WTC11 (cell line): ENCODE data around the gene HBD. TPM values are rescaled to one million over a fixed set of nuclear protein-coding genes. Genes with fewer than 3 reads are reported as not detected.
"Not testable (repeated sequence)": the region's sequence is repeated elsewhere in the genome, so short reads cannot be mapped to it uniquely, and the experiment has no call there.

Experiments used
- ATAC-seq: fragments of 200-7000 bp; cut with Tn5 transposase; 2 replicates; pipeline ENCODE4 v1.10.0; 2021; ENCODE audit warnings: mild to moderate bottlenecking, moderate library complexity
- CTCF ChIA-PET: fragments of 300-600 bp; sonication (Branson Sonifier 250); formaldehyde crosslinking; loops from one replicate; lab custom pipeline; 2021; ENCODE audit warnings: antibody characterized with exemption; lab: Charles Lee
- POLR2A ChIA-PET: fragments of 350-600 bp; sonication (Branson Sonifier 250); formaldehyde crosslinking; loops from one replicate; lab custom pipeline; 2021; ENCODE audit warnings: antibody characterized with exemption; lab: Charles Lee
- DNase-seq: peaks from one replicate; pipeline ENCODE4 v3.0.0; 2021; ENCODE audit warnings: low spot score
- H3K27ac Mint-ChIP-seq: 2 replicates; pipeline ENCODE4 v1.8.0; 2021; ENCODE audit warnings: mixed read lengths
- H3K27me3 Mint-ChIP-seq: 2 replicates; pipeline ENCODE4 v1.8.0; 2021; ENCODE audit warnings: low read depth, mild to moderate bottlenecking, moderate library complexity, mixed read lengths
- H3K36me3 Mint-ChIP-seq: 2 replicates; pipeline ENCODE4 v1.8.0; 2021; ENCODE audit warnings: mixed read lengths
- H3K4me1 Mint-ChIP-seq: 2 replicates; pipeline ENCODE4 v1.8.0; 2022; ENCODE audit warnings: mixed read lengths
- H3K4me3 Mint-ChIP-seq: 2 replicates; pipeline ENCODE4 v1.8.0; 2021; ENCODE audit warnings: mild to moderate bottlenecking, moderate library complexity, mixed read lengths
- H3K9me3 Mint-ChIP-seq: 2 replicates; pipeline ENCODE4 v1.8.0; 2021; ENCODE audit warnings: mixed read lengths
- ATF1 ChIP-seq: sonication (generic); formaldehyde crosslinking; IDR thresholded peaks from 2 replicates; pipeline ENCODE4 v1.8.1; 2023; ENCODE audit warnings: mild to moderate bottlenecking, moderate library complexity, missing genetic modification reagents
- ATF2 ChIP-seq: sonication (generic); formaldehyde crosslinking; IDR thresholded peaks from 2 replicates; pipeline ENCODE4 v1.8.1; 2022; ENCODE audit warnings: low read depth, missing genetic modification reagents, borderline replicate concordance
- E2F4 ChIP-seq: sonication (generic); formaldehyde crosslinking; IDR thresholded peaks from 2 replicates; pipeline ENCODE4 v1.8.1; 2022; ENCODE audit warnings: low read depth, mild to moderate bottlenecking, moderate library complexity, missing genetic modification reagents, borderline replicate concordance
- E2F5 ChIP-seq: sonication (generic); formaldehyde crosslinking; IDR thresholded peaks from 2 replicates; pipeline ENCODE4 v1.8.1; 2022; ENCODE audit warnings: mild to moderate bottlenecking, moderate library complexity, missing genetic modification reagents
- ELF4 ChIP-seq: sonication (generic); formaldehyde crosslinking; IDR thresholded peaks from 2 replicates; pipeline ENCODE4 v1.8.1; 2022; ENCODE audit warnings: low read depth, mild to moderate bottlenecking, moderate library complexity, missing genetic modification reagents
- EMX1 ChIP-seq: fragments of 250-450 bp; sonication (Bioruptor Pico); IDR thresholded peaks from 2 replicates; pipeline ENCODE4 v1.8.0; 2021; ENCODE audit warnings: mild to moderate bottlenecking
- ETV6 ChIP-seq: sonication (generic); formaldehyde crosslinking; IDR thresholded peaks from 2 replicates; pipeline ENCODE4 v1.8.1; 2022; ENCODE audit warnings: mild to moderate bottlenecking, missing genetic modification reagents
- HMGXB4 ChIP-seq: sonication (generic); formaldehyde crosslinking; IDR thresholded peaks from 2 replicates; pipeline ENCODE4 v1.8.1; 2023; ENCODE audit warnings: mild to moderate bottlenecking, moderate library complexity, missing genetic modification reagents
- IRF2 ChIP-seq: sonication (generic); formaldehyde crosslinking; IDR thresholded peaks from 2 replicates; pipeline ENCODE4 v1.8.0; 2022; ENCODE audit warnings: low read depth, missing genetic modification reagents, borderline replicate concordance
- KAT7 ChIP-seq: sonication (generic); formaldehyde crosslinking; IDR thresholded peaks from 2 replicates; pipeline ENCODE4 v1.8.1; 2023; ENCODE audit warnings: missing genetic modification reagents, mild to moderate bottlenecking, borderline replicate concordance
- MXD4 ChIP-seq: fragments of 250-450 bp; sonication (Bioruptor Pico); IDR thresholded peaks from 2 replicates; pipeline ENCODE4 v1.8.0; 2021; ENCODE audit warnings: mild to moderate bottlenecking, moderate library complexity, borderline replicate concordance
- NR2C2 ChIP-seq: sonication (generic); formaldehyde crosslinking; IDR thresholded peaks from 2 replicates; pipeline ENCODE4 v1.8.0; 2022; ENCODE audit warnings: mild to moderate bottlenecking, missing genetic modification reagents
- OVOL2 ChIP-seq: fragments of 250-450 bp; sonication (Bioruptor Pico); IDR thresholded peaks from 2 replicates; pipeline ENCODE4 v1.9.0; 2021; ENCODE audit warnings: mild to moderate bottlenecking, borderline replicate concordance
- SMAD3 ChIP-seq: sonication (generic); formaldehyde crosslinking; IDR thresholded peaks from 2 replicates; pipeline ENCODE4 v1.8.0; 2022; ENCODE audit warnings: missing genetic modification reagents, mild to moderate bottlenecking, borderline replicate concordance
- TEAD4 ChIP-seq: sonication (generic); formaldehyde crosslinking; IDR thresholded peaks from 2 replicates; pipeline ENCODE4 v1.8.0; 2022; ENCODE audit warnings: mild to moderate bottlenecking, missing genetic modification reagents
- TP53 ChIP-seq: sonication (generic); formaldehyde crosslinking; IDR thresholded peaks from 2 replicates; pipeline ENCODE4 v1.8.1; 2023; ENCODE audit warnings: mild to moderate bottlenecking, missing genetic modification reagents
- ZBTB21 ChIP-seq: sonication (generic); formaldehyde crosslinking; IDR thresholded peaks from 2 replicates; pipeline ENCODE4 v1.8.1; 2023; ENCODE audit warnings: mild to moderate bottlenecking, missing genetic modification reagents, borderline replicate concordance
- ZNF232 ChIP-seq: sonication (generic); formaldehyde crosslinking; IDR thresholded peaks from 2 replicates; pipeline ENCODE4 v1.8.0; 2022; ENCODE audit warnings: mild to moderate bottlenecking, missing genetic modification reagents
- ZNF317 ChIP-seq: sonication (generic); formaldehyde crosslinking; IDR thresholded peaks from 2 replicates; pipeline ENCODE4 v1.8.1; 2023; ENCODE audit warnings: low read depth, mild to moderate bottlenecking, moderate library complexity, missing genetic modification reagents, borderline replicate concordance
- ZNF396 ChIP-seq: fragments of 250-450 bp; sonication (Bioruptor Pico); IDR thresholded peaks from 2 replicates; pipeline ENCODE4 v1.8.0; 2021; ENCODE audit warnings: mild to moderate bottlenecking, moderate library complexity, borderline replicate concordance
- ZNF423 ChIP-seq: fragments of 250-450 bp; sonication (Bioruptor Pico); IDR thresholded peaks from 2 replicates; pipeline ENCODE4 v2.1.2; 2022; ENCODE audit warnings: mild to moderate bottlenecking, moderate library complexity
- ZNF512 ChIP-seq: sonication (generic); formaldehyde crosslinking; IDR thresholded peaks from 2 replicates; pipeline ENCODE4 v1.8.1; 2022; ENCODE audit warnings: missing genetic modification reagents, borderline replicate concordance
- total RNA-seq: library from RNA; stranded (reverse); gene quantifications from 3 replicates; pipeline ENCODE4 v1.2.3, GENCODE V29; 2021

Gene HBD
- total RNA-seq, 1 experiment from 2014 or later = not detected

- H3K27me3 Mint-ChIP-seq, POLR2A ChIA-PET, H3K9me3 Mint-ChIP-seq, H3K36me3 Mint-ChIP-seq, H3K27ac Mint-ChIP-seq, CTCF ChIA-PET, H3K4me1 Mint-ChIP-seq, DNase-seq, ATAC-seq, H3K4me3 Mint-ChIP-seq: not testable (repeated sequence)
Observed at GRCh38 chr11:5248498-5248897, 14.2 kb upstream of the HBD start.

- DNase-seq (no peak), ATAC-seq (no peak)
- Mint-ChIP-seq H3K27ac (no peak overlapping the region), H3K36me3 (no peaks in the 10 kb centered on the region), H3K27me3 (no peaks in the 10 kb centered on the region; the same call in 1 of the 2 replicates), H3K4me1 (no peaks in the 10 kb centered on the region), H3K4me3 (no peak overlapping the region), H3K9me3 (no peaks in the 10 kb centered on the region)
- POLR2A ChIA-PET = no interaction called here
- TF ChIP-seq ZNF396 (CRISPR knock-in tag) = no peak
- no peak for TF ChIP-seq EMX1 (CRISPR knock-in tag)
- TF ChIP-seq ZNF512 (CRISPR knock-in tag) = no peak
- TF ChIP-seq TP53 = no peak
- TF ChIP-seq SMAD3 (CRISPR knock-in tag) = no peak
- TF ChIP-seq E2F4 (CRISPR knock-in tag) = no peak
- TF ChIP-seq E2F5 (CRISPR knock-in tag) = no peak
- no peak for TF ChIP-seq KAT7 (CRISPR knock-in tag)
- TF ChIP-seq ATF1 (CRISPR knock-in tag) = no peak
- no peak for TF ChIP-seq ZNF423 (CRISPR knock-in tag)
- CTCF ChIA-PET = no interaction called here
Observed at GRCh38 chr11:5247472-5248192, 13.3 kb upstream of the HBD start.

- POLR2A ChIA-PET = no interaction called here
- TF ChIP-seq ZBTB21 = no peak
- no peak for TF ChIP-seq ZNF232 (CRISPR knock-in tag)
- no peak for TF ChIP-seq E2F5 (CRISPR knock-in tag)
- TF ChIP-seq ZNF423 (CRISPR knock-in tag) = no peak
- TF ChIP-seq EMX1 (CRISPR knock-in tag) = no peak
- no peak for TF ChIP-seq ZNF317 (CRISPR knock-in tag)
- TF ChIP-seq ETV6 (CRISPR knock-in tag) = no peak
- TF ChIP-seq IRF2 (CRISPR knock-in tag) = no peak
- TF ChIP-seq ATF2 (CRISPR knock-in tag) = no peak
- no peak for TF ChIP-seq ATF1 (CRISPR knock-in tag)
- TF ChIP-seq TEAD4 (CRISPR knock-in tag) = no peak
- no peak for TF ChIP-seq OVOL2 (CRISPR knock-in tag)
- TF ChIP-seq NR2C2 (CRISPR knock-in tag) = no peak
- TF ChIP-seq HMGXB4 = no peak
- no peak for TF ChIP-seq MXD4 (CRISPR knock-in tag)
- no peak for TF ChIP-seq ELF4 (CRISPR knock-in tag)
Observed at GRCh38 chr11:5246772-5247471, 12.6 kb upstream of the HBD start.

More at GRCh38 chr11:5246772-5247471, 12.6 kb upstream of the HBD start:
- DNase-seq (no peak), ATAC-seq (no peak)
- Mint-ChIP-seq H3K4me3 (no peak overlapping the region), H3K36me3 (no peaks in the 10 kb centered on the region), H3K4me1 (no peaks in the 10 kb centered on the region), H3K27ac (no peak overlapping the region), H3K9me3 (no peaks in the 10 kb centered on the region), H3K27me3 (no peaks in the 10 kb centered on the region; the same call in 1 of the 2 replicates)
- CTCF ChIA-PET = no interaction called here
